Activated naive CD8-positive, alpha-beta T cell treated with anti-CD3 and anti-CD28 coated beads, Interleukin-2, amount 50 U/mL, for 24 hours (primary cell): Measurements from ENCODE around the gene MYO5B.
"Not testable (repeated sequence)": the region's sequence is repeated elsewhere in the genome, so short reads cannot be mapped to it uniquely, and the experiment has no call there.

Source experiments
- ATAC-seq: fragments of 150-1000 bp; cut with Tn5 transposase; one replicate; pipeline ENCODE4 v1.10.0; 2021
- DNase-seq: peaks from one replicate; pipeline ENCODE4 v3.0.0; 2021
- H3K27ac Mint-ChIP-seq: one replicate; pipeline ENCODE4 v1.8.0; 2021; ENCODE audit warnings: mild to moderate bottlenecking, mixed read lengths
- H3K27me3 Mint-ChIP-seq: one replicate; pipeline ENCODE4 v1.8.0; 2021; ENCODE audit warnings: mixed read lengths
- H3K36me3 Mint-ChIP-seq: one replicate; pipeline ENCODE4 v1.8.0; 2021; ENCODE audit warnings: low read depth, mixed read lengths
- H3K4me1 Mint-ChIP-seq: one replicate; pipeline ENCODE4 v1.8.0; 2021; ENCODE audit warnings: mixed read lengths
- H3K4me3 Mint-ChIP-seq: one replicate; pipeline ENCODE4 v1.8.0; 2021; ENCODE audit warnings: mild to moderate bottlenecking, moderate library complexity, mixed read lengths
- H3K9me3 Mint-ChIP-seq: one replicate; pipeline ENCODE4 v1.8.0; 2021; ENCODE audit warnings: mixed read lengths

Gene MYO5B

GRCh38 chr18:50194631-50195532, at the start of gene MYO5B:
TSS of gene MYO5B (minus strand) at chr18:50195147. CDS start at chr18:50194793, 354 bp downstream.
- peak within 1 kb of the TSS; percentile 48 for H3K4me3 Mint-ChIP-seq
- H3K4me1 Mint-ChIP-seq: peaks cover 20% of the 10 kb centered on the region
- ATAC-seq (peak; percentile 69), DNase-seq (peak; percentile 68)
- peaks cover 75% of the 10 kb centered on the region for H3K27me3 Mint-ChIP-seq
- H3K27ac Mint-ChIP-seq: no peak within 1 kb of the TSS
- no peaks in the 10 kb centered on the region for H3K36me3 Mint-ChIP-seq
- no peaks in the 10 kb centered on the region for H3K9me3 Mint-ChIP-seq

GRCh38 chr18:50241768-50242167, 46.8 kb upstream of the MYO5B start:
- not testable (repeated sequence) for DNase-seq, H3K36me3 Mint-ChIP-seq

GRCh38 chr18:50240080-50240563, 45.2 kb upstream of the MYO5B start:
- peaks cover 4% of the 10 kb centered on the region for H3K4me1 Mint-ChIP-seq
- H3K4me3 Mint-ChIP-seq: no peak overlapping the region
- peaks cover 27% of the 10 kb centered on the region for H3K9me3 Mint-ChIP-seq
- ATAC-seq (no peak), DNase-seq (no peak)
- H3K36me3 Mint-ChIP-seq: peaks cover 1% of the 10 kb centered on the region
- H3K27ac Mint-ChIP-seq: no peak overlapping the region
- peaks cover 6% of the 10 kb centered on the region for H3K27me3 Mint-ChIP-seq

More at GRCh38 chr18:50241768-50242167, 46.8 kb upstream of the MYO5B start:
- peaks cover 27% of the 10 kb centered on the region for H3K9me3 Mint-ChIP-seq
- not testable (repeated sequence) for H3K4me3 Mint-ChIP-seq, ATAC-seq, H3K4me1 Mint-ChIP-seq, H3K27me3 Mint-ChIP-seq, H3K27ac Mint-ChIP-seq

- H3K27me3 Mint-ChIP-seq: peaks cover 7% of the 10 kb centered on the region
- H3K27ac Mint-ChIP-seq: no peak overlapping the region
- DNase-seq (no peak), ATAC-seq (no peak)
- no peak overlapping the region for H3K4me3 Mint-ChIP-seq
- H3K36me3 Mint-ChIP-seq: no peaks in the 10 kb centered on the region
- no peaks in the 10 kb centered on the region for H3K9me3 Mint-ChIP-seq
- H3K4me1 Mint-ChIP-seq: no peaks in the 10 kb centered on the region
These were observed 37.5 kb upstream of the MYO5B start for GRCh38 chr18:50232419-50232818.

- ATAC-seq: peak; percentile 61
- no peaks in the 10 kb centered on the region for H3K9me3 Mint-ChIP-seq
- H3K27me3 Mint-ChIP-seq: peaks cover 7% of the 10 kb centered on the region
- DNase-seq: no peak
- no peaks in the 10 kb centered on the region for H3K4me1 Mint-ChIP-seq
- H3K27ac Mint-ChIP-seq: no peak overlapping the region
- no peaks in the 10 kb centered on the region for H3K36me3 Mint-ChIP-seq
- H3K4me3 Mint-ChIP-seq: no peak overlapping the region
These were observed 36.7 kb upstream of the MYO5B start for GRCh38 chr18:50231621-50232020.

GRCh38 chr18:50220249-50220648, 25.3 kb upstream of the MYO5B start:
- ATAC-seq, H3K9me3 Mint-ChIP-seq, H3K4me3 Mint-ChIP-seq: not testable (repeated sequence)

GRCh38 chr18:50218432-50219197, 23.7 kb upstream of the MYO5B start:
- ATAC-seq (no peak), DNase-seq (peak; percentile 17)
- Mint-ChIP-seq H3K9me3 (peaks cover 4% of the 10 kb centered on the region), H3K27ac (no peak overlapping the region), H3K4me3 (no peak overlapping the region), H3K27me3 (peaks cover 13% of the 10 kb centered on the region), H3K36me3 (peaks cover 2% of the 10 kb centered on the region), H3K4me1 (no peaks in the 10 kb centered on the region)

More at GRCh38 chr18:50220249-50220648, 25.3 kb upstream of the MYO5B start:
- H3K36me3 Mint-ChIP-seq, H3K27ac Mint-ChIP-seq, DNase-seq, H3K4me1 Mint-ChIP-seq: not testable (repeated sequence)
- peaks cover 14% of the 10 kb centered on the region for H3K27me3 Mint-ChIP-seq

- Mint-ChIP-seq H3K27me3 (peaks cover 26% of the 10 kb centered on the region), H3K9me3 (no peaks in the 10 kb centered on the region), H3K36me3 (no peaks in the 10 kb centered on the region), H3K4me1 (peaks cover 3% of the 10 kb centered on the region), H3K27ac (no peak overlapping the region), H3K4me3 (no peak overlapping the region)
- DNase-seq: no peak
- no peak for ATAC-seq
These were observed 14.4 kb upstream of the MYO5B start for GRCh38 chr18:50209311-50209710.

GRCh38 chr18:50207722-50208121, 12.8 kb upstream of the MYO5B start:
- ATAC-seq: no peak
- H3K9me3 Mint-ChIP-seq: no peaks in the 10 kb centered on the region
- H3K4me3 Mint-ChIP-seq: no peak overlapping the region
- no peaks in the 10 kb centered on the region for H3K36me3 Mint-ChIP-seq
- H3K27ac Mint-ChIP-seq: no peak overlapping the region
- DNase-seq: no peak
- peaks cover 36% of the 10 kb centered on the region for H3K27me3 Mint-ChIP-seq
- peaks cover 7% of the 10 kb centered on the region for H3K4me1 Mint-ChIP-seq

- no peaks in the 10 kb centered on the region for H3K36me3 Mint-ChIP-seq
- peaks cover 8% of the 10 kb centered on the region for H3K9me3 Mint-ChIP-seq
- H3K4me1 Mint-ChIP-seq: peaks cover 7% of the 10 kb centered on the region
- no peak overlapping the region for H3K4me3 Mint-ChIP-seq
- DNase-seq: peak; percentile 20
- ATAC-seq: no peak
- no peak overlapping the region for H3K27ac Mint-ChIP-seq
- H3K27me3 Mint-ChIP-seq: peaks cover 50% of the 10 kb centered on the region
These were observed 9.1 kb upstream of the MYO5B start for GRCh38 chr18:50203801-50204604.

- Mint-ChIP-seq H3K36me3 (no peaks in the 10 kb centered on the region), H3K9me3 (peaks cover 8% of the 10 kb centered on the region), H3K4me3 (no peak overlapping the region), H3K4me1 (peaks cover 7% of the 10 kb centered on the region), H3K27me3 (peaks cover 58% of the 10 kb centered on the region), H3K27ac (no peak overlapping the region)
- ATAC-seq (no peak), DNase-seq (no peak)
These were observed 6.6 kb upstream of the MYO5B start for GRCh38 chr18:50201476-50202018.

GRCh38 chr18:50199921-50200320, 5.0 kb upstream of the MYO5B start:
- H3K4me3 Mint-ChIP-seq: no peak overlapping the region
- no peak overlapping the region for H3K27ac Mint-ChIP-seq
- peaks cover 8% of the 10 kb centered on the region for H3K9me3 Mint-ChIP-seq
- no peak for ATAC-seq
- peaks cover 68% of the 10 kb centered on the region for H3K27me3 Mint-ChIP-seq
- peaks cover 14% of the 10 kb centered on the region for H3K4me1 Mint-ChIP-seq
- H3K36me3 Mint-ChIP-seq: no peaks in the 10 kb centered on the region
- DNase-seq: no peak

- H3K27ac Mint-ChIP-seq: no peak overlapping the region
These were observed 4.5 kb upstream of the MYO5B start for GRCh38 chr18:50199346-50199855.

GRCh38 chr18:50196261-50196660, 1.3 kb upstream of the MYO5B start:
- H3K9me3 Mint-ChIP-seq: peaks cover 5% of the 10 kb centered on the region
- peaks cover 75% of the 10 kb centered on the region for H3K27me3 Mint-ChIP-seq
- no peak overlapping the region for H3K27ac Mint-ChIP-seq
- no peak for ATAC-seq
- peaks cover 14% of the 10 kb centered on the region for H3K4me1 Mint-ChIP-seq
- no peak for DNase-seq
- H3K4me3 Mint-ChIP-seq: no peak overlapping the region
- no peaks in the 10 kb centered on the region for H3K36me3 Mint-ChIP-seq

More at GRCh38 chr18:50199346-50199855, 4.5 kb upstream of the MYO5B start:
- Mint-ChIP-seq H3K4me3 (no peak overlapping the region), H3K4me1 (peaks cover 12% of the 10 kb centered on the region), H3K9me3 (peaks cover 8% of the 10 kb centered on the region), H3K27me3 (peaks cover 63% of the 10 kb centered on the region), H3K36me3 (no peaks in the 10 kb centered on the region)
- ATAC-seq: no peak
- DNase-seq: no peak
